ENCODE measurements around the gene ZDHHC22.

The ZDHHC22 gene

GRCh38 chr14:77085538-77085937 is 56.1 kb downstream of the ZDHHC22 start:
- DNase-seq (ENCODE audit: low read depth in 2 of 3, low spot score in 2 of 3), result no peak

GRCh38 chr14:77084985-77085384 is 56.6 kb downstream of the ZDHHC22 start:
- no peak for DNase-seq (ENCODE audit: low read depth in 2 of 3, low spot score in 2 of 3)

DNA sequence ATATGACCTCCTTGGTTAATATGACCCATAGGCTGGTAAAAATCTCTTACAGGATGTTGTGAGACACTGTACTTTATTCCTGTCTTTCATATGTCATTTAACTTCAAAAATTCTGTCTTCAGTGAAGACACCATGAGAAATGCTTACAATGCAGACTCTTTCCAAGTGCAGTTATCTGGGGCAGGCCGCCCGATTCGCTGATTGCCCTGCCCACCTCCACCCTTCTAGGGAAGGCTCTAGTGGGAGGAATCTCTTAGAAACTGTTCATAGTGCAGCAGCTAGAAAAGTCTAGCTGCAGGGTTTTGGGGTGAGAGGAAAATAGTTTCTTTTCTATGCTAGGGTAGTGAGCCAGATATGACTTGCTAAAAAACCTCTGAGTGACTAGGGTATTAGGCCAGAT is 58.5 kb downstream of the ZDHHC22 start:
- no peak for DNase-seq (ENCODE audit: low read depth in 2 of 3, low spot score in 2 of 3)

GRCh38 chr14:77082356-77082755 is 59.2 kb downstream of the ZDHHC22 start:
- no peak for DNase-seq (ENCODE audit: low read depth in 2 of 3, low spot score in 2 of 3)
